HG03196 (cell line): Measurements from ENCODE around the gene UMPS.

Experiments used
- ATAC-seq: cut with Tn5 transposase; IDR thresholded peaks from one replicate; pipeline ENCODE4 v1.9.1; 2021; ENCODE audit not compliant: unreplicated experiment

UMPS gene

GRCh38 chr3:124730129-124730940, at the start of gene UMPS:
Gene UMPS, plus strand, starts transcription at chr3:124730452. Its CDS starts 20 bp downstream, at chr3:124730472.
- ATAC-seq, result peak; percentile 94

- no peak for ATAC-seq
These were observed 49.7 kb upstream of the UMPS start for GRCh38 chr3:124680521-124680920.

- ATAC-seq, result no peak
These were observed 48.0 kb upstream of the UMPS start for GRCh38 chr3:124682263-124682662.

- no peak for ATAC-seq
These were observed 45.8 kb upstream of the UMPS start for GRCh38 chr3:124684459-124684858.

- no peak for ATAC-seq
These were observed 45.2 kb upstream of the UMPS start for GRCh38 chr3:124685067-124685466.

GRCh38 chr3:124685481-124685880, 44.8 kb upstream of the UMPS start:
- no peak for ATAC-seq

GRCh38 chr3:124686028-124686670, 44.1 kb upstream of the UMPS start:
- ATAC-seq, result no peak

GRCh38 chr3:124688581-124689454, 41.4 kb upstream of the UMPS start:
- no peak for ATAC-seq

GRCh38 chr3:124691599-124691998, 38.7 kb upstream of the UMPS start:
- no peak for ATAC-seq

GRCh38 chr3:124694486-124694885, 35.8 kb upstream of the UMPS start:
- ATAC-seq, result no peak

- ATAC-seq, result no peak
These were observed 34.9 kb upstream of the UMPS start for GRCh38 chr3:124695369-124695768.

- no peak for ATAC-seq
These were observed 34.2 kb upstream of the UMPS start for GRCh38 chr3:124696006-124696405.

GRCh38 chr3:124697302-124697701, 33.0 kb upstream of the UMPS start:
- ATAC-seq, result no peak

- ATAC-seq, result no peak
These were observed 32.1 kb upstream of the UMPS start for GRCh38 chr3:124698030-124698770.

GRCh38 chr3:124699051-124699450, 31.2 kb upstream of the UMPS start:
- no peak for ATAC-seq

GRCh38 chr3:124699686-124700396, 30.4 kb upstream of the UMPS start:
- no peak for ATAC-seq

GRCh38 chr3:124700880-124701684, 29.2 kb upstream of the UMPS start:
- no peak for ATAC-seq

GRCh38 chr3:124701687-124702086, 28.6 kb upstream of the UMPS start:
- ATAC-seq, result no peak

- ATAC-seq, result no peak
These were observed 27.3 kb upstream of the UMPS start for GRCh38 chr3:124702950-124703349.
